ENCODE data around the gene URB2. TPM values are rescaled to one million over a fixed set of nuclear protein-coding genes. Genes with fewer than 3 reads are reported as not detected.

URB2 gene
- polyA plus RNA-seq, 1 of the 3 experiments (the other 2 are of a cell fraction): 8.2 TPM

- TF ChIP-seq RXRA (IDR thresholded peaks at IDR 0.05; ENCODE audit: borderline replicate concordance, low read depth): no peak
- TF ChIP-seq RFX5 (IDR thresholded peaks at IDR 0.05; ENCODE audit: low read length): no peak
- TF ChIP-seq RAD21 (IDR thresholded peaks at IDR 0.05; ENCODE audit: low read length): no peak
- TF ChIP-seq SMC3 (IDR thresholded peaks at IDR 0.05; ENCODE audit: low read depth, low read length): no peak
- no peak for TF ChIP-seq TAF1 (IDR thresholded peaks at IDR 0.05; ENCODE audit: borderline replicate concordance, low read depth, low read length)
- TF ChIP-seq TEAD4 (IDR thresholded peaks at IDR 0.05; ENCODE audit: borderline replicate concordance, insufficient read depth): no peak; the same call in 1 of the 2 replicates
- TF ChIP-seq USF1 (IDR thresholded peaks at IDR 0.05; ENCODE audit: borderline replicate concordance, low read depth): peak; percentile 82
- no peak for TF ChIP-seq EZH2phosphoT487 (IDR thresholded peaks at IDR 0.05; ENCODE audit: borderline replicate concordance, low read depth)
- no peak for TF ChIP-seq RCOR1 (IDR thresholded peaks at IDR 0.05; ENCODE audit: low read length)
- TF ChIP-seq EP300 (IDR thresholded peaks at IDR 0.05; ENCODE audit: borderline replicate concordance in 1 of 2, low read depth in 1 of 2, low read length in 1 of 2): no peak; a peak in 1 of 4 replicates
- peak; percentile 81 for TF ChIP-seq PBX3 (IDR thresholded peaks at IDR 0.05)
These were observed at the start of gene URB2, which contains the start of gene TAF5L (continued) for GRCh38 chr1:229625915-229626831.

- H4K20me1 ChIP-seq (ENCODE audit: insufficient read depth): no peaks in the 10 kb centered on the region
- H3K4me2 ChIP-seq: no peak overlapping the region; the same call in 1 of the 2 replicates
- H3K9me2 ChIP-seq: no peaks in the 10 kb centered on the region
- H3K27ac ChIP-seq (ENCODE audit: low read depth in 2 of 2, low read length in 1 of 2): no peak overlapping the region; a peak in 1 of 4 replicates
- H3K4me1 ChIP-seq (ENCODE audit: control insufficient read depth in 1 of 2, insufficient read depth in 2 of 2, low read depth in 1 of 2, low read length in 1 of 2): peaks cover 0 to 8% of the 10 kb centered on the region in 2 experiments; a peak in 1 of 4 replicates
- TF ChIP-seq FOSL2 (IDR thresholded peaks at IDR 0.05; ENCODE audit: borderline replicate concordance, low read depth) (no peak), IRF3 (IDR thresholded peaks at IDR 0.05; ENCODE audit: low read depth, low read length) (no peak), PBX3 (IDR thresholded peaks at IDR 0.05) (no peak), RFX5 (IDR thresholded peaks at IDR 0.05; ENCODE audit: low read length) (no peak), RCOR1 (IDR thresholded peaks at IDR 0.05; ENCODE audit: low read length) (no peak), RXRA (IDR thresholded peaks at IDR 0.05; ENCODE audit: borderline replicate concordance, low read depth) (no peak), MEF2A (IDR thresholded peaks at IDR 0.05; ENCODE audit: borderline replicate concordance, low read depth) (no peak), TEAD4 (IDR thresholded peaks at IDR 0.05; ENCODE audit: borderline replicate concordance, insufficient read depth) (no peak), YY1 (IDR thresholded peaks at IDR 0.05; ENCODE audit: low read depth) (no peak), MAX (IDR thresholded peaks at IDR 0.05; ENCODE audit: low read depth) (no peak)
- no peaks in the 10 kb centered on the region for H3K9me3 ChIP-seq
- 83% methylated on average over 14 of the region's 14 CpGs for WGBS (ENCODE audit: low lambda C conversion rate)
- H3K9ac ChIP-seq: no peak overlapping the region
- no peaks in the 10 kb centered on the region for H3K79me2 ChIP-seq (ENCODE audit: insufficient read depth)
- ChIA-PET CTCF (interaction anchor here (1.1 to 2.4 kb wide), 4 partner anchors 9 to 731 kb away, joined by 3 to 12 read pairs (median 4); partner anchors contain the start of gene ABCB10), POLR2A (no interaction called here)
- no peaks in the 10 kb centered on the region for H3F3A ChIP-seq (replicated peaks; ENCODE audit: insufficient read depth)
- no peaks in the 10 kb centered on the region for H3K27me3 ChIP-seq (ENCODE audit: insufficient read depth)
- no peaks in the 10 kb centered on the region for H3K36me3 ChIP-seq (replicated peaks in 1 of 2; ENCODE audit: control insufficient read depth in 1 of 2, insufficient read depth in 2 of 2, low read length in 1 of 2)
- no peak overlapping the region for H3K4me3 ChIP-seq (ENCODE audit: low read depth in 2 of 2, low read length in 1 of 2)
- no peak for DNase-seq
- no peak overlapping the region for H2AFZ ChIP-seq (ENCODE audit: low read depth)
These were observed 47.6 kb upstream of the URB2 start for GRCh38 chr1:229578168-229579058.

Measured in SK-N-SH (cell line).